ENCODE results near the gene PRPF8.

Gene PRPF8

DNA sequence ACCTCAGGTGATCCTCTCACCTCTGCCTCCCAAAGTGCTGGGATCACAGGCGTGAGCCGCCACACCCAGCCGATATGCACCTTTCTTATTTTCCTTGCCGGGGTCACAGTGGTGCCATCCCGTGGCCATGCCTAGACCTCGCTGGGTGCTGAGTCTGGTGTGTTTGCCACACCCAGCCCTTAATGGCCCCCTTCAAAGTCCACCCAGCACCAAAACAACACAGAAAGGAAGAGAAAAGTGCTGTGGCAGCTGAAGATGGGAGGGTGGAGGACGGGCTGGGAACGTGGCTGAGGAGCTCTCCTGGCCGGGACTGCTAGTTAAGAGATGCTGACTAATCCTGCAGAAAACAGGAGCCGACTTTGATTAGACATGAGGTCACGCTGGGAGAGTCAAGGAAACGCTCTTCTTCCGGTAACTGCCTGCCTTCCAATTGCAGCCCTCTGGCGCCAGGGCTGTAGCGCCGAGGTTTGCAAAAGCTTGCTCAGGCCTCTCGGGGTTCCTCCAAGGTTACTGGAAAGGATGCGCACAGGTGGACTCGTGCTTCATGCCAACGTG is 67.0 kb downstream of the PRPF8 start:
- TF ChIP-seq EZH2 (IDR thresholded peaks at IDR 0.05; ENCODE audit: borderline replicate concordance, low read depth, low read length, severe bottlenecking), result no peak
- TF ChIP-seq, protein P1, sequence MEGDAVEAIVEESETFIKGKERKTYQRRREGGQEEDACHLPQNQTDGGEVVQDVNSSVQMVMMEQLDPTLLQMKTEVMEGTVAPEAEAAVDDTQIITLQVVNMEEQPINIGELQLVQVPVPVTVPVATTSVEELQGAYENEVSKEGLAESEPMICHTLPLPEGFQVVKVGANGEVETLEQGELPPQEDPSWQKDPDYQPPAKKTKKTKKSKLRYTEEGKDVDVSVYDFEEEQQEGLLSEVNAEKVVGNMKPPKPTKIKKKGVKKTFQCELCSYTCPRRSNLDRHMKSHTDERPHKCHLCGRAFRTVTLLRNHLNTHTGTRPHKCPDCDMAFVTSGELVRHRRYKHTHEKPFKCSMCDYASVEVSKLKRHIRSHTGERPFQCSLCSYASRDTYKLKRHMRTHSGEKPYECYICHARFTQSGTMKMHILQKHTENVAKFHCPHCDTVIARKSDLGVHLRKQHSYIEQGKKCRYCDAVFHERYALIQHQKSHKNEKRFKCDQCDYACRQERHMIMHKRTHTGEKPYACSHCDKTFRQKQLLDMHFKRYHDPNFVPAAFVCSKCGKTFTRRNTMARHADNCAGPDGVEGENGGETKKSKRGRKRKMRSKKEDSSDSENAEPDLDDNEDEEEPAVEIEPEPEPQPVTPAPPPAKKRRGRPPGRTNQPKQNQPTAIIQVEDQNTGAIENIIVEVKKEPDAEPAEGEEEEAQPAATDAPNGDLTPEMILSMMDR (IDR thresholded peaks at IDR 0.05; ENCODE audit: borderline replicate concordance, extremely low read depth, low read length, poor library complexity, severe bottlenecking), result no peak
- Histone ChIP-seq H3K4me2 (ENCODE audit: insufficient read depth, low read length) (no peak overlapping the region), H3K9me3 (ENCODE audit: insufficient read depth, low read length, severe bottlenecking) (no peaks in the 10 kb centered on the region), H3K4me3 (ENCODE audit: low read depth in 1 of 2, low read length in 2 of 2) (no peak overlapping the region), H3K4me1 (ENCODE audit: insufficient read depth, low read length) (no peaks in the 10 kb centered on the region), H3K9ac (ENCODE audit: low read depth, low read length) (no peak overlapping the region), H3K27ac (ENCODE audit: low read length) (peak overlapping the region; percentile 36), H3K36me3 (ENCODE audit: insufficient read depth, low read length) (peaks cover 70% of the 10 kb centered on the region), H4K20me1 (ENCODE audit: insufficient read depth, low read length) (no peaks in the 10 kb centered on the region), H3K79me2 (ENCODE audit: insufficient read depth, low read length) (peaks cover 23% of the 10 kb centered on the region), H3K27me3 (ENCODE audit: insufficient read depth, low read length, poor library complexity) (no peaks in the 10 kb centered on the region), H2AFZ (ENCODE audit: low read depth, low read length) (no peak overlapping the region)
- ATAC-seq (ENCODE audit: insufficient read depth, low read depth), result no peak
- no peak for DNase-seq

DNA sequence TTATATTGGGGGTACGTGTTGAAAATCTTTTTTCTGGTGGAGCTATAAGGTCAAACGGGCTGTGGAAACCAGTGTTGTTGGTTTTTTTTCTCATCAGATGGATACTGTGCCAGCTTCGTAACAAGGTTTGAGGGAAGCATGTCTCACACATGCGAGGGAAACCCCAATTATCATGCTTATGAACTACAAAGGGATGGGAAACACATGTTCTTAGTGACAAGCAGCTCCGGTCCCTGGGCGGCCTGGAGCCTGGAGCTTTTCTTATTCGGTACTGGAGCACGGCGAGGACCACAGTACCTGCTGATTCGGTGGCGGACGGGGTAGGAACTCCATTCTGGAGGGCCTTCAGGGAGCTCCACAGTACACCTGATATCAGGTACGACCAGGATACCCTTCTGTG is 68.6 kb downstream of the PRPF8 start:
- H3K27ac ChIP-seq (ENCODE audit: low read length), result no peak overlapping the region
- H3K36me3 ChIP-seq (ENCODE audit: insufficient read depth, low read length), result peaks cover 77% of the 10 kb centered on the region
- TF ChIP-seq EZH2 (IDR thresholded peaks at IDR 0.05; ENCODE audit: borderline replicate concordance, low read depth, low read length, severe bottlenecking), result no peak
- TF ChIP-seq, protein P1 (IDR thresholded peaks at IDR 0.05; ENCODE audit: borderline replicate concordance, extremely low read depth, low read length, poor library complexity, severe bottlenecking), result no peak
- H3K79me2 ChIP-seq (ENCODE audit: insufficient read depth, low read length), result peaks cover 17% of the 10 kb centered on the region
- no peak overlapping the region for H3K4me3 ChIP-seq (ENCODE audit: low read depth in 1 of 2, low read length in 2 of 2)
- no peaks in the 10 kb centered on the region for H3K4me1 ChIP-seq (ENCODE audit: insufficient read depth, low read length)
- no peaks in the 10 kb centered on the region for H3K27me3 ChIP-seq (ENCODE audit: insufficient read depth, low read length, poor library complexity)
- no peak overlapping the region for H3K9ac ChIP-seq (ENCODE audit: low read depth, low read length)
- no peak for DNase-seq
- H2AFZ ChIP-seq (ENCODE audit: low read depth, low read length), result no peak overlapping the region
- no peak overlapping the region for H3K4me2 ChIP-seq (ENCODE audit: insufficient read depth, low read length)
- H4K20me1 ChIP-seq (ENCODE audit: insufficient read depth, low read length), result no peaks in the 10 kb centered on the region
- ATAC-seq (ENCODE audit: insufficient read depth, low read depth), result no peak
- no peaks in the 10 kb centered on the region for H3K9me3 ChIP-seq (ENCODE audit: insufficient read depth, low read length, severe bottlenecking)

DNA sequence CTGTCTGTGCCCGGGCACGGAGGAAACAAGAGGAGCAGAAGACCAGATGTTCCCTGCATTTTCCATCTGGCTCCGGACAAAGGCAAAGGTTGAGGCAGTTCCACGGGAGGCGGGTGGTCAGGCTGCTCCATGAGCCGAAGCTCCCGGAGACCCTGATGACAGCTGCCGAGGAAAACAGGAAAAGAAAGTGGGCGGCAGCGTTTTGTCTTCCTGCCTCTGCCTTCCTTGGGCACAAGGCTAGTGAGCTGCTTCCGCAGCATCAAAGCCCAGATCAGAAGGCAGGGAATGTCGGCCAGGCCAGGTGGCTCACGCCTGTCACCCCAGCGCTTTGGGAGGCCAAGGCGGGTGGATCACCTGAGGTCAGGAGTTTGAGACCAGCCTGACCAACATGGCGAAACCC is 72.3 kb downstream of the PRPF8 start:
- no peak overlapping the region for H3K4me3 ChIP-seq (ENCODE audit: low read depth in 1 of 2, low read length in 2 of 2)
- TF ChIP-seq, protein P1 (IDR thresholded peaks at IDR 0.05; ENCODE audit: borderline replicate concordance, extremely low read depth, low read length, poor library complexity, severe bottlenecking), result no peak
- TF ChIP-seq EZH2 (IDR thresholded peaks at IDR 0.05; ENCODE audit: borderline replicate concordance, low read depth, low read length, severe bottlenecking), result no peak
- no peak for ATAC-seq (ENCODE audit: insufficient read depth, low read depth)
- no peaks in the 10 kb centered on the region for H3K27me3 ChIP-seq (ENCODE audit: insufficient read depth, low read length, poor library complexity)
- H3K79me2 ChIP-seq (ENCODE audit: insufficient read depth, low read length), result no peaks in the 10 kb centered on the region
- H3K9ac ChIP-seq (ENCODE audit: low read depth, low read length), result no peak overlapping the region
- no peak for DNase-seq
- H3K27ac ChIP-seq (ENCODE audit: low read length), result no peak overlapping the region
- no peak overlapping the region for H2AFZ ChIP-seq (ENCODE audit: low read depth, low read length)
- H3K4me1 ChIP-seq (ENCODE audit: insufficient read depth, low read length), result no peaks in the 10 kb centered on the region
- H4K20me1 ChIP-seq (ENCODE audit: insufficient read depth, low read length), result no peaks in the 10 kb centered on the region
- H3K4me2 ChIP-seq (ENCODE audit: insufficient read depth, low read length), result no peak overlapping the region
- H3K36me3 ChIP-seq (ENCODE audit: insufficient read depth, low read length), result peaks cover 60% of the 10 kb centered on the region
- H3K9me3 ChIP-seq (ENCODE audit: insufficient read depth, low read length, severe bottlenecking), result no peaks in the 10 kb centered on the region

DNA sequence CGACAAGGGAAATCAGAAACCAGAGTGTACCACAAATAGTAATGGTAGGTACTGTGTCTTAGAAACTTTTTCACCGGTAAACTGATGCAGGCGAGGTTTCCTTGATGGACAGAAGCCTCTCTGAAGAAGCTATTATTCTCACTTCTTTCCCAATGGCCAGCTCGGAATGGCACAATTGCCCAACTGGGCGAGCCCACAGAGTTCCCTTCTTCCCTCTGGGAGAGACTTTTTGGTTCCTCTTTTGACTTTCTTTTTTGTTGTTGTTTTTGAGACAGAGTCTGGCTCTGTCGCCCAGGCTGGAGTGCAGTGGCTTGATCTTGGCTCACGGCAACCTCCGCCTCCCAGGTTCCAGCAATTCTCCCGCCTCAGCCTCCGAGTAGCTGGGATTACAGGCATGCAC is 73.0 kb downstream of the PRPF8 start:
- H2AFZ ChIP-seq (ENCODE audit: low read depth, low read length), result no peak overlapping the region
- peaks cover 57% of the 10 kb centered on the region for H3K36me3 ChIP-seq (ENCODE audit: insufficient read depth, low read length)
- H3K4me3 ChIP-seq (ENCODE audit: low read depth in 1 of 2, low read length in 2 of 2), result no peak overlapping the region
- H4K20me1 ChIP-seq (ENCODE audit: insufficient read depth, low read length), result no peaks in the 10 kb centered on the region
- no peak for TF ChIP-seq EZH2 (IDR thresholded peaks at IDR 0.05; ENCODE audit: borderline replicate concordance, low read depth, low read length, severe bottlenecking)
- no peak overlapping the region for H3K27ac ChIP-seq (ENCODE audit: low read length)
- H3K4me1 ChIP-seq (ENCODE audit: insufficient read depth, low read length), result no peaks in the 10 kb centered on the region
- ATAC-seq (ENCODE audit: insufficient read depth, low read depth) (no peak), DNase-seq (no peak)
- H3K79me2 ChIP-seq (ENCODE audit: insufficient read depth, low read length), result no peaks in the 10 kb centered on the region
- H3K9me3 ChIP-seq (ENCODE audit: insufficient read depth, low read length, severe bottlenecking), result no peaks in the 10 kb centered on the region
- no peak overlapping the region for H3K9ac ChIP-seq (ENCODE audit: low read depth, low read length)
- no peaks in the 10 kb centered on the region for H3K27me3 ChIP-seq (ENCODE audit: insufficient read depth, low read length, poor library complexity)
- no peak overlapping the region for H3K4me2 ChIP-seq (ENCODE audit: insufficient read depth, low read length)

Data from DND-41 (cell line).